CD4-positive, alpha-beta T cell treated with Interleukin-17A for 1 hour (primary cell): ENCODE results near the gene RDH16.
"Not testable (repeated sequence)": the region's sequence is repeated elsewhere in the genome, so short reads cannot be mapped to it uniquely, and the experiment has no call there.

Experiments used
- DNase-seq: peaks from one replicate; pipeline ENCODE4 v3.0.0-alpha.2; 2020

RDH16 gene

DNA sequence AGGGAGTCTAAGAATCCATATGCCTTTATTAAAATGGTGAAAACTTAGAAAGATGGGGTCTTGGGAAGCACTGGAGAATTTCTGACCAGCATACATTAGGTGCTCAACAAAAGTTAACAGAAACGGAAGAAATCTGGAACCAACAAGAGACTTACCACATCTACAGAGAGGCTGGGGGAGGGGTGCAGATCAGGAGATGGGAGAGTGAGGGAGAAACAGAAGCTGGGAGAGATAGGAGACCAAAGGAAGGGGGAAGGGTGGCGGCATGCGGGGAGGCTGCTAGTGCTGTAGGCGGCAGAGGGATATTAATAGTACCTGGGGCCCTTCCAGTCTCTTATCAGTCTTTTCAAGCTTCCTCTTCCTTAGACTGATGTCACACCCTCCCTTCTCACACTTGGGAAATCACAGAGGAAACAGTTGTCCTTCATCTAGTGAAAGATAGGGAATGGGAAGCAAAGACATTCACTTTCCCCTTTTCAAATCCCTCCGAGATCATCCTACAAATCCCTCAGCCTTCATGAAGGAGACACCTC, 30.9 kb upstream of the RDH16 start:
- DNase-seq, result no peak

DNA sequence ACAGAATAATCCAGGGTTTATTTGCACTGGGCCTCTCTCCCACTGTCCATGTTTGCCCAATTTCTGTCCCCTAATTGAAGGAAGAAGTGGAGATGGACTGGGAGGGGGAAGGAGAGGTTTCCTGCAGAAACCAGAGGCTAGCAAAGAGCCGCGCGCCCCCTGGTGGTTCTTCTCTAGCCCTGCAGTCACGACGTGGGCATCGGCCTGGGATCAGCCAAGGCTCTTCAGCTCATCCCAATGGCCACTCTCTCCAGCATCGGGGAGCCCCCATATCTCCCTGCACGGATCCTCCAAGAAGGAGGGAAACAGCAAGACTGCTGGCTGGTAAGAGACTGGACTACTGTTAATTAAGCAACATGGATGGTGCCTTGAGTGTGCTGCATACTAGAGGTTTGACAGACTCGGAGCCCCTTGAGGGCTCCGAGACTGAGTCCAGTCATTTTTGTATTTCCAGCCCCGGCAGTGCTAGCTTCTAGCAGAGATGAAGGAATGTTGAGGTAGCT, 30.2 kb upstream of the RDH16 start:
- peak; percentile 72 for DNase-seq

- DNase-seq, result no peak
Measured at GRCh38 chr12:56987011-56987410, 29.6 kb upstream of the RDH16 start.

GRCh38 chr12:56985714-56986113, 28.3 kb upstream of the RDH16 start:
- DNase-seq, result not testable (repeated sequence)

DNA sequence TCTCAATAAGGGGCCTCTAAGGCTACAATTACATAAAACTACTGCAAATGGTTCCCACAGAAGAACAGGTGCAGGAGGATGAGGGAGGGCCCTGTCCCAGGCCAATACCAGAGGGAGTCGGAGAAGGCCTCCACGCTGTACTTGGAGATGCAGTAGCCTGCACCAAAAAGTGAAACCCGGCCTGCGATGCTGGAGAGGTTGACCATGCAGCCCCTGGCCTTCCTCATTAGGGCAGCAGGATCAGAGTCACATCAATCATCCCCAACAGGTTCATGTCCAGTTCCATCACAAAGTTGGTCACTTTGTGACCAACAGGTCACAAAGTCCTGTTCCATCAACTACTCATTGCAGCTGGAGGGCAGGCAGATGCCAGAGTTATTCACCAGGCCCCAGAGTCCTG, 26.0 kb upstream of the RDH16 start:
- DNase-seq, result no peak

- DNase-seq, result not testable (repeated sequence)
Measured at GRCh38 chr12:56982578-56983236, 25.3 kb upstream of the RDH16 start.

GRCh38 chr12:56980941-56981530, 23.6 kb upstream of the RDH16 start:
- no peak for DNase-seq

DNA sequence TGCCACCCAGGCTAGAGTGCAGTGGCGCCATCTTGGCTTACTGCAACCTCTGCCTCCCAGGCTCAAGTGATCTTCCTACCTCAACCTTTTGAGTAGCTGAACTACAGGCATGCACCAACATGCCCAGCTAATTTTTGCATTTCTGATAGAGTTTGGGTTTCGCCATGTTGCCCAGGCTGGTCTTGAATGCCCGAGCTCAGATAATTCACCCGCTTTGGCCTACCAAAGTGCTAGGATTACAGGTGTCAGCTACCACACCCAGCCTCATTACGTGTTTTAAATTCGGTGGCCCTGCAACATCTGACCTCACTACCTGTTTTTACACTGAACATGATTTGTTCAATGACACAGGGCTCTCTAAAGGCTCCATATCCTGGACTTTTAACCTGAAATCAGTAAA, 22.9 kb upstream of the RDH16 start:
- DNase-seq, result no peak

DNA sequence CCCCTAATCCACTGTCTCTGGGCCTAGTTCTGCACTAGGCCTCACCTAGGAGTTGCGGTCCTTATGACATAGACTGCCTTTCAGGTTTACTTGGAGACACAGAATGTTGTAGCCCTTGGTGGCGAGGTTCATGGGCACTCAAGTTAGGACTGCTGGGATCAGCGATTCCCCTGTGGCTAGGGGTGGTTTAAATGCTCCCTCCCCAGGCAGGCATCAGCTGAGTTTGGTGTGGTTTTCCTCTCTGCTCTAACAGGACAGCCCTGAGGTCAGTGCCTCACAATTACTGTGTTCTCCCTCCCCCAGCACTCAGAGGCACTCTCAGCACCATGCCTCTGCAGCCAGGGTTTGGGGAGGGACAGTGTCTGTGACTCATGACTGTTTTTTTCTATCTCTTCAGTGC, 22.2 kb upstream of the RDH16 start:
- DNase-seq, result no peak

- DNase-seq, result no peak
Measured at GRCh38 chr12:56978397-56979138, 21.2 kb upstream of the RDH16 start.

- DNase-seq, result not testable (repeated sequence)
Measured at GRCh38 chr12:56977361-56977760, 20.0 kb upstream of the RDH16 start.

- not testable (repeated sequence) for DNase-seq
Measured at GRCh38 chr12:56974224-56974623, 16.8 kb upstream of the RDH16 start.

- not testable (repeated sequence) for DNase-seq
Measured at GRCh38 chr12:56968910-56969309, 11.5 kb upstream of the RDH16 start.

DNA sequence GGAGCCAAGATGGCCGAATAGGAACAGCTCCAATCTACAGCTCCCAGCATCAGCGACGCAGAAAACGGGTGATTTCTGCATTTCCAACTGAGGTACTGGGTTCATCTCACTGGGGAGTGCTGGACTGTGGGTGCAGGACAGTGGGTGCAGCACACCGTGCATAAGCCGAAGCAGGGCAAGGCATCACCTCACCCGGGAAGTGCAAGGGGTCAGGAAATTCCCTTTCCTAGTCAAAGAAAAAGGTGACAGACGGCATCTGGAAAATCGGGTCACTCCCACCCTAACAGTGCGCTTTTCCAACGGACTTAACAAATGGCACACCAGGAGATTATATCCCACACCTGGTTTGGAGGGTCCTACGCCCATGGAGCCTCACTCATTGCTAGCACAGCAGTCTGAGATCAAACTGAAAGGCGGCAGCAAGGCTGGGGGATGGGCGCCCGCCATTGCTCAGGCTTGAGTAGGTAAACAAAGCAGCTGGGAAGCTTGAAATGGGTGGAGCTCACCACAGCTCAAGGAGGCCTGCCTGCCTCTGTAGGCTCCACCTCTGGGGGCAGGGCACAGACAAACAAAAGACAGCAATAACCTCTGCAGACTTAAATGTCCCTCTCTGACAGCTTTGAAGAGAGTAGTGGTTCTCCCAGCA, 8.7 kb upstream of the RDH16 start:
- DNase-seq, result not testable (repeated sequence)

GRCh38 chr12:56965124-56965523, 7.7 kb upstream of the RDH16 start:
- DNase-seq, result not testable (repeated sequence)

DNA sequence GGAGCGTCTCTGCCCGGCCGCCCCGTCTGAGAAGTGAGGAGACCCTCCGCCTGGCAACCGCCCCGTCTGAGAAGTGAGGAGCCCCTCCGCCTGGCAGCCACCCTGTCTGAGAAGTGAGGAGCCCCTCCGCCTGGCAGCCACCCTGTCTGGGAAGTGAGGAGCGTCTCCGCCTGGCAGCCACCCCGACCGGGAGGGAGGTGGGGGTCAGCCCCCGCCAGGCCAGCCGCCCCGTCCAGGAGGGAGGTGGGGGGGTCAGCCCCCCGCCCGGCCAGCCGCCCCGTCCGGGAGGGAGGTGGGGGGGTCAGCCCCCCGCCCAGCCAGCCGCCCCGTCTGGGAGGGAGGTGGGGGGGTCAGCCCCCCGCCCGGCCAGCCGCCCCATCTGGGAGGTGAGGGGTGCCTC, 6.1 kb upstream of the RDH16 start:
- not testable (repeated sequence) for DNase-seq

DNA sequence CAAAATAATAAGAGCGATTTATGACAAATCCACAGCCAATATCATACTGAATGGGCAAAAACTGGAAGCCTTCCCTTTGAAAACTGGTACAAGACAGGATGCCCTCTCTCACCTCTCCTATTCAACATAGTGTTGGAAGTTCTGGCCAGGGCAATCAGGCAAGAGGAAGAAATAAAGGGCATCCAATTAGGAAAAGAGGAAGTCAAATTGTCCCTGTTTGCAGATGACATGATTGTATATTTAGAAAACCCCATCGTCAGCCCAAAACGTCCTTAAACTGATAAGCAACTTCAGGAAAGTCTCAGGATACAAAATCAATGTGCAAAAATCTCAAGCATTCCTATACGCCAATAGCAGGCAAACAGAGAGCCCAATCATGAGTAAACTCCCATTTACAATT, 4.8 kb upstream of the RDH16 start:
- not testable (repeated sequence) for DNase-seq

- DNase-seq, result no peak
Measured at GRCh38 chr12:56958422-56958821, 1.0 kb upstream of the RDH16 start.

- no peak for DNase-seq
Measured at GRCh38 chr12:56955631-56956256, 1.7 kb downstream of the RDH16 start.

GRCh38 chr12:56954958-56955355, 2.5 kb downstream of the RDH16 start:
- DNase-seq, result no peak

- DNase-seq, result no peak
Measured at GRCh38 chr12:56954057-56954957, 3.1 kb downstream of the RDH16 start.

GRCh38 chr12:56953314-56953713, 4.1 kb downstream of the RDH16 start:
- DNase-seq, result no peak
